ENCODE data around the gene ADAMTS2.

The ADAMTS2 gene

DNA sequence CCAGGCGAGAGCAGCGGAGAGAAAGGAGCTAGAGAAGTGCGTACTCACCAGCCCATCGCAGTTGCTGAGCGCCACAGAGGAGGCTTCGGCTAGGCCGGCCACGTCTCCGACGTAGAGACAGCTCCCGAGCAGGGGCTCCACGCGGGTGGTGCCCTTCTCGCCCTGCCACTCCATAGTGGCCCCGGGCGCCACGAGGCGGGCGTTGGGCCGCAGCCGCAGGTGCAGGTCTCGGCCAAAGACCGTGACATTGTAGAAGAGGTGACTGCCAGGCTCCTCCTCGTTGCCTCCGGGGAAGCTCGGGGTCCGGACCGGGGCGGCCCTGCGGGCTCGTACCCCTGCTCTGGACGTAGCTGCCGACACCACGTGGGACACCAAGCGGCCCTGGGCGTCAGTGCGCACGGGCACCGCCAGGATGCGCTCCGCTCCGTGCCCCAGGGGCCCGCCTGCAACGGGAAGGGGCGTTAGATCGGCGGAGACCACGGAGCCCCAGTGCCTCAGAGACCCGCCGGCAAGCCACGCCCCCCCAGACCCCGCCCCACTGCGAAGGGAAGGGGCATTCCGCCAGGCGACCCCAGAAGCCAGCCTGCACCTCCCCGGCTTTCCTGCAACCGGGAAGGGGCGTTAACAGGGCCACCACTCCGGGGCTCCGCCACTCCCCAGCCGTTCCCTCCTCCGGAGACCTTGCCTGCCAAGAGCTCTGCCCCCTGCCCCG is 1.4 kb downstream of the ADAMTS2 start:
- DNase-seq (ENCODE audit: low spot score) = no peak

DNA sequence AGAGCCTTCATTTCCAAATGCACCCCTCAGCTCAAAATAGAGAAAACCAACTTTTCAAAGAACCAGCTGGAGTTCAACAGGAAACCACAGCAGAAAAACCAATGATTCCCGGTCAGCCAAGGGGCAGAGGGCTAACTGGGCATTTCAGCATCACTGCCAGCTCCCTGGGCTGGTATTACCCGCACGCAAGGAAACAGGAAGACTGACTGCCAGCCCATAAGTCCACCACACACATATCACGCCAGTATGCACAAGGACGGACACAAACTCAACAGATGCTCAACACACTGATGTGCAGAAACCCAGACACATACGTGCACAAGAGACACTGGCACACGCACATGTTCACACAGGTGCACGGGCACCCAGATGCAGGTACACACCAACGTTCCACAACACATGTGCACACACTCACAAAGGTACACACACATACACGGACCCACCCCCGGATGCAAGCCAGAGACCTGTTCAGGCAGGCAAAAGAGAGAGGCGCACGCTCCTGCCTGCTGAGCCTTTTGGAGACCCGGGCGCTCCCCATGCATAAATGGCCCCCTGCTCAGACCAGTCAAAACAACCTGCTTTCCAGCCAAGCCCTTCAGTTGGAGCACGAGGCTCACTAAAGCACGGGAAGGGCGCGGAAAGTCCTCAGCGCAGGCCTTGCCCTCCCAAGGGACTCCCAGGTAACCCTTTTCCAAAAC is 2.1 kb downstream of the ADAMTS2 start:
- no peak for DNase-seq (ENCODE audit: low spot score)

- no peak for DNase-seq (ENCODE audit: low spot score)
Measured at GRCh38 chr5:179342577-179342976, 2.7 kb downstream of the ADAMTS2 start.

- DNase-seq (ENCODE audit: low spot score) = no peak
Measured at GRCh38 chr5:179340465-179340864, 4.8 kb downstream of the ADAMTS2 start.

DNA sequence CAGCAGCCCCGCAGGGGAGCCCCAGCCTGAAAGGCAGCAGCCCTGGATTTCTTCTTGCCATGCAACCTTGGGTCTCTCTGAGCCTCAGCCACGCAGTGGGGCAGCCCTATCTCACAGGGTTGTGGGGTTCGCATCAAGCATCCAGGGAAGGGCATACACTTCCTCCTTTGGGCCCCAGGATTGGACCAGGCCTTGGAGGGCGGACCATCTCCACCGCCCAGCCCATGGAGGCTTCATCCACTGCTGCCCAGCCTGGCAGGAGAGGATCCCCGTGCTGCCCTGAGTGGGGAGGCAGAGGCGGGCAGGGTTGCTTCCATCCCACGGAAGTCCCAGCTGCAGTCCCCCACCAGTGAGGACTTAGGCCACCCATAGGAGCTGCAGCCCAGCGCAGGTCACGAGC is 5.3 kb downstream of the ADAMTS2 start:
- DNase-seq (ENCODE audit: low spot score) = no peak

DNA sequence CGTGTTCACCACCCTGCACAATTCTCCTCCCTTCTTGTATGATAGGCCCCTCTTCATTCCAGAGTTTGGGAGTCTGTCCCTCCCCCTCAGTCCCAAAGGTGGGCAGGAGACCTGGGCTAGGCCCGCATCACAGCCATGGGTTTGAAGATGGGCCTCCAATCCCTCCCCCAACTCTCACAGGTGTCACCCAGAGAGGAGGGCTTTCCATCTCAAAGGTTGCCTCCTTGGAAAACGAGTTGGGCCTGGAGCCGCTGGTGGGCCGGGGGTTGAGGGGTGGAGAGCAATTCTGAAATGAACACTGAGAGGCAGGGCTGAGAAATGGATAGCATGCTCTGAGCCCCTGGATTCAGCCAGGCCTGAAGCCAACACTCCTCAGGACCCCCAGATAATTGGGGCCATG is 6.2 kb downstream of the ADAMTS2 start:
- DNase-seq (ENCODE audit: low spot score) = no peak

GRCh38 chr5:179337796-179338676 is 7.2 kb downstream of the ADAMTS2 start:
- no peak for DNase-seq (ENCODE audit: low spot score)

GRCh38 chr5:179336871-179337795 is 8.1 kb downstream of the ADAMTS2 start:
- no peak for DNase-seq (ENCODE audit: low spot score)

GRCh38 chr5:179336126-179336870 is 9.0 kb downstream of the ADAMTS2 start:
- no peak for DNase-seq (ENCODE audit: low spot score)

DNA sequence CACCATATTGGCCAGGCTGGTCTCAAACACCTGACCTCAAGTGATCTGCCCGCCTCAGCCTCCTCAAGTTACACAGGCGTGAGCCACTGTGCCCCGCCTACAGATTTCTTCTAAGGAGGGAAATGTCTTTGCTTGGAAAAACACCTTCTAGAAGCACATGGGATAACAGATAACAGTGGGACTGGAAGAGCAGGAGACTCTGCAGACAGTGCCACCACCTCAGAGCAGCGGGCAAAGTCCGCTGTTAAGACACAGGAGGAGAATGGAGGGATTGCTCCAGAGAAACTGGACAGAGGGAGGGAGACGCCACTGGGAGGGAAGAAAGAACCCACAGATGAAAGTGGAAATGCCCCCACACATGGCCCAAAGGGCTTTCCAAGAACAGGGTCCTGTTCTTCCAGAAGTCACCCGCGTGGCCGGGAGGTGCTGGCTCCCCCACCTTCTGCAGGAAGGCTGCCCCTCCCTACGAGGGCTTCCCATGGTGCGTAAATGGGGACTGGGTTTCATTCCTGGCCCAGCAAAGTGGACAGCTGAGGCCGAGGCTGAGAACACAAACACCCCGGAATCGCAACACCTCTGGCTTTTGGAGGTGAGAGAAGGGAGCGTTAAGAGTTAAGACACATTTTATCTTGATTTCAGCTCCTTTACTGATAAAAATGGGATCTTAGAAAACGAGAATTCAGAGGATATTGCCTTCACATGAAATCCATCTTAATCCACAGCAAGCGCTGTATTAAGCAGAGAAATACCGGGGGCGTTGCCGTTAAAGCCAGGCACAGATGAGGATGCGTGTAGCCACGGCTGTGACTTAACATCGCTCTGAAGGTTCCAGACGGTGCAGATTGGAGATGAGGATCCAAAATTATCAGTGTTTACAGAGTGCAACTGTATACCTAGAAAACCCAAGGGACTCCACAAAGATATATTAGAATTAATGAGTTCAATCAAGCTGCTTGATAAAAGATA is 11.2 kb downstream of the ADAMTS2 start:
- no peak for DNase-seq (ENCODE audit: low spot score)

DNA sequence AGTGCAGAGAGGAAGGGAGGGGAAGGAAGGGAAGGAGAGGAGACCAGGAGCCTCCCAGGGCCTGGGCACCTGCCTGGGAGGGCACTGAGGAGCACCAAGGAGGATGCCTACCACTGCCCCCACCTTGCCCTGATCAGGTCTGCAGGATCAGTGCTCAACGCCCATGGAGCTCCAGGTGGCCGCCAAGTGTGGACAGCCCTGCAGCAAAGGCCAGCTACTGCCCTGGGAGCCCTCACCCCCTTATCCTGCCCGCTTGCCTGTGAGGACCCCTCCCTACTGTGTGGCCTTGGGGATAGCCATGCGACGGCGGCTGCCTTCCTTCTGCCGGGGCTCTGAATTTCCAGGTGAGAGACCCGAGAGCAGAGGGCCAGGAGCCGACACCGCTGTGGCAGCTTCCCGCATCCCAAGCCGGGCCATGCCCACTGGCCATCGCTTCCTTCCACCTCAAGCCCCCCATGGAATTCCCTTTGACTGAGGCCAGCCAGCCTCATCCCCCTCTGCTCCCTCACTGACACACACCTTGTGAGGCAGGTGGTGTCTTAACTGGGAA is 12.4 kb downstream of the ADAMTS2 start:
- DNase-seq (ENCODE audit: low spot score) = no peak

DNA sequence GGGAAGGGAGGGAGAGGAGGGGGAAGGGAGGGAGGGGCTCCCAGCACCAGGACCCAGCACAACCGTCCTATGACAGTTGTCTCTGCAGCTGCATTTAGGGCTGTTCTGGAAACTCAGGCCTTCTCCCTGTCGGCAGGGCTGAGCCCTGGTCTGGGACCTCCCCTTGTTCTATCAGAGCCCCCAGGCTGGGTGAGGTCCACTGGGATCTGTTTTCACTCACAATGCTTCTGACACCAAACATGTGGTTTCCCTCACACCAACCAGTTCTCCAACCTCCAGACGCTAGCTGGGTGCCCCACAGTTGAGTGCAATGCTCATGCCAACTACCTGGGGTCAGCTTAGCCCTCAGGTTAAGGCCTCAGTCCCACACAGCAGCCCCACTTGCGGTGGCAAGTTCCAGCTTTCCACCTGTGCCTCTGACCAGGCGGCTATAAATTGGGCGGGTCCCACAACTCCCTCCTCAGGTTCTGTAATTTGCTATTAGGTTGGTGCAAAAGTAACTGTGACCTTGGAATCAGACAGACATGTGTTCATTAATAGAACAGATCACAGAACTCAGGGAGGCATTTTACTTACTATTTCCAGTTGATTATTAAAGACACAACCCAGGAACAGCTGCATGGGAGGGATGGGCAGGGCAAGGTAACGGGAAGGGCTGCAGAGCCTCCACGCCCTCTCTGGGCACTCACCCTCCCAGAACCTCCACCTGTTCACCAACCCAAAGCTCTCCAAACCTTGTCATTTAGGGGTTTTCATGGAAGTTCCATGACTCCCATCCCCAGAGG is 13.5 kb downstream of the ADAMTS2 start:
- no peak for DNase-seq (ENCODE audit: low spot score)

- no peak for DNase-seq (ENCODE audit: low spot score)
Measured at GRCh38 chr5:179330186-179330900, 14.9 kb downstream of the ADAMTS2 start.

- DNase-seq (ENCODE audit: low spot score) = no peak
Measured at GRCh38 chr5:179328291-179328690, 17.0 kb downstream of the ADAMTS2 start.

- no peak for DNase-seq (ENCODE audit: low spot score)
Measured at GRCh38 chr5:179327021-179327735, 18.1 kb downstream of the ADAMTS2 start.

DNA sequence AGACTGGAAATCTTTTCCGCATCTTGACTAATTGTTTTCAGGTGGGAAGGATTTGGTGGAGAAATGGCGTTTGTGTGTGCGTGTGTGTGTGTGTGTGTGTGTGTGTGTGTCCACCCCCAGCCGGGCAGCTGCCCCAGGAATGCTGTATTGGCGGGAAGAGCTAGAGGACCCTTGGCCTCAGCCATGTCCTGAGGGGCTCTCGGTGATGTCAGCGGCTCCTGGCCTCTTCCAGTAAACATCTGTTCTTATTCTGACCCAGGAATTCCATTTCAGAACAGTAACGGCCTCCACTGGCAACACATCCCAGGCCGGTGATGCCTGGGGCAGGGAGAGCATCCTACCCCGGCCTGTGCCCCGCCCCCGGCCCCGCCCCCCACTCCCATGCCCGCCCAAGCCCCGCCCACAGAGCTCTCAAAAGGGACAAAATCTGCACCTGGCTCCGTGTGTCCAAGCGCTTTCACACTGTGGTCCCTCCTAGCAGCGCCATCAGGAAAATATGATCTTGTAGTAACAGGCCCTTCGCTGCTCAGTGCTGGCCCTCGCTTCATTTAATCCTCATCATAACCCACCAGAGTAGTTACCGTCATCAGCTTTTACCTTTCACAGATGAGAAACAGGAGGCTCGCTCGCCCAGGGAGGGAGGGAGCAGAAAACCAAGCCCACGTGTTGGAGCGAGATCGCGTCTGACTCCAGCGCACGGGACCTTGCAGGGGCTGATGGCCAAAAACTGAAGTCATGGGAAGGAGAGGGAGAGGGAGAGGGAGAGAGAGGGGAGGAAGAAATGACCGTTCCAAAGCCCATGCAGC is 18.9 kb downstream of the ADAMTS2 start:
- DNase-seq (ENCODE audit: low spot score) = no peak
